BJ (cell line): ENCODE results near the gene NECAB2. TPM values are rescaled to one million over a fixed set of nuclear protein-coding genes. Genes with fewer than 3 reads are reported as not detected.

Source experiments
- CTCF ChIA-PET: fragments of 350-600 bp; formaldehyde crosslinking; extraction: SDS; loops from one replicate; lab custom pipeline; 2021; ENCODE audit warnings: antibody characterized with exemption, inconsistent platforms; lab: Yijun Ruan, JAX
- POLR2A ChIA-PET: fragments of 300-600 bp; sonication (Branson Sonifier 250); formaldehyde crosslinking; extraction: SDS; loops from one replicate; lab custom pipeline; 2021; ENCODE audit warnings: antibody characterized with exemption; lab: Charles Lee
- DNase-seq: peaks from one replicate; pipeline ENCODE4 v3.0.0-alpha.2; 2011; ENCODE audit warnings: low read depth
- H3K27me3 ChIP-seq: 2 replicates; pipeline ENCODE4 v1.6.0; 2011; ENCODE audit warnings: low read length; ENCODE audit not compliant: control insufficient read depth, insufficient read depth
- H3K36me3 ChIP-seq: 2 replicates; pipeline ENCODE4 v1.5.1; 2011; ENCODE audit warnings: low read length; ENCODE audit not compliant: control insufficient read depth, insufficient read depth
- H3K4me3 ChIP-seq: 2 replicates; pipeline ENCODE4 v1.5.1; 2011; ENCODE audit warnings: low read depth, mild to moderate bottlenecking, control low read depth, low read length
- CTCF ChIP-seq: IDR thresholded peaks from 2 replicates; pipeline ENCODE4 v1.5.1; 2011; ENCODE audit warnings: low read depth, mild to moderate bottlenecking, control low read depth, inconsistent platforms, low read length, moderate library complexity; ENCODE audit not compliant: insufficient read depth
- polyA plus RNA-seq: library from polyadenylated mRNA; depleted of rRNA; stranded (reverse); fragments of >200 nt; gene quantifications from 2 replicates; pipeline ENCODE4 v1.2.3, GENCODE V29; 2011

Gene NECAB2
- polyA plus RNA-seq, 1 experiment = 0.15 TPM

GRCh38 chr16:84045818-84046470, 77.9 kb downstream of the NECAB2 start:
- no peak for DNase-seq
- H3K4me3 ChIP-seq = no peak overlapping the region
- no peak for TF ChIP-seq CTCF
- POLR2A ChIA-PET = no interaction called here
- peaks cover 5% of the 10 kb centered on the region for H3K36me3 ChIP-seq
- CTCF ChIA-PET = interaction anchor here (0.5 to 2.2 kb wide), 9 partner anchors 12 to 119 kb away, joined by 3 to 7 read pairs (median 4); no protein-coding TSS in a partner anchor
- peaks cover 15% of the 10 kb centered on the region for H3K27me3 ChIP-seq

- CTCF ChIA-PET = interaction anchor here (1.7 to 2.2 kb wide), 2 partner anchors 18 to 90 kb away, joined by 4 to 7 read pairs; no protein-coding TSS in a partner anchor
- POLR2A ChIA-PET = no interaction called here
Observed at GRCh38 chr16:84047206-84047605, 79.2 kb downstream of the NECAB2 start.

GRCh38 chr16:84047626-84048025, 79.6 kb downstream of the NECAB2 start:
- DNase-seq = no peak
- Histone ChIP-seq H3K27me3 (peaks cover 1% of the 10 kb centered on the region), H3K4me3 (no peak overlapping the region), H3K36me3 (peaks cover 9% of the 10 kb centered on the region)
- ChIA-PET POLR2A (no interaction called here), CTCF (interaction anchor here (1.4 to 2.2 kb wide), 2 partner anchors 18 to 90 kb away, joined by 6 to 7 read pairs; no protein-coding TSS in a partner anchor)
- TF ChIP-seq CTCF = no peak

More at GRCh38 chr16:84047206-84047605, 79.2 kb downstream of the NECAB2 start:
- peaks cover 7% of the 10 kb centered on the region for H3K36me3 ChIP-seq
- no peak for TF ChIP-seq CTCF
- DNase-seq = no peak
- H3K27me3 ChIP-seq = peaks cover 6% of the 10 kb centered on the region
- no peak overlapping the region for H3K4me3 ChIP-seq

GRCh38 chr16:84048270-84048669, 80.2 kb downstream of the NECAB2 start:
- CTCF ChIA-PET = interaction anchor here (1.0 to 2.2 kb wide), 3 partner anchors 12 to 91 kb away, joined by 4 to 7 read pairs (median 6); no protein-coding TSS in a partner anchor
- Histone ChIP-seq H3K4me3 (no peak overlapping the region), H3K36me3 (peaks cover 12% of the 10 kb centered on the region), H3K27me3 (no peaks in the 10 kb centered on the region)
- no peak for DNase-seq
- TF ChIP-seq CTCF = no peak
- POLR2A ChIA-PET = no interaction called here

- ChIA-PET POLR2A (no interaction called here), CTCF (interaction anchor here (1.0 to 1.4 kb wide), 2 partner anchors 12 to 17 kb away, joined by 4 to 6 read pairs; no protein-coding TSS in a partner anchor)
- Histone ChIP-seq H3K4me3 (no peak overlapping the region), H3K36me3 (peaks cover 14% of the 10 kb centered on the region), H3K27me3 (no peaks in the 10 kb centered on the region)
- no peak for TF ChIP-seq CTCF
- DNase-seq = no peak
Observed at GRCh38 chr16:84048871-84049270, 80.8 kb downstream of the NECAB2 start.
